Stimulated activated CD8-positive, alpha-beta memory T cell treated with anti-CD3 and anti-CD28 coated beads, Interleukin-15, amount 100 ng/mL, for 4 hours (primary cell): ENCODE data around the gene KIAA2012.
"Not testable (repeated sequence)": the region's sequence is repeated elsewhere in the genome, so short reads cannot be mapped to it uniquely, and the experiment has no call there.

Experiments used
- DNase-seq, 2 donors: peaks; one replicate each; pipeline ENCODE4 v3.0.0-alpha.2; 2020; ENCODE audit warnings: low read depth in 2 of 2

Gene KIAA2012

DNA sequence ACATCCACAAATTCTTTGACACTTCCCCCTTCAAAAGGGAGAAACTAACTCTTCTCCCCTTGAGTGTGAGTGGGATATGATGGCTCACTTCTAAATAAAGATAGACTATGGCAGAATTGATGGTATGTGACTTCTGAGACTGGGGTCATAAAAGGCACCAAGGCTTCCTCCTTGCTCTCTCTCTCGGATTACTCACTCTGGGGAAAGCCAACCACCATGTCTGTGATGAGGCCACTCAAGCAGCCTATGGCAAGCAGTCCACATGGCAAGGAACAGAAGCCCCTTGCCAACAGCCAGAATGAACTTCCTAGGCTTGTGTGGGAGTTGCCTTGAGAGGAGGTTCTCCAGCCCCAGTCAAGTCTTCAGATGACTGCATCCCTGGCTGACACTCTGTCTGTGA is 43.6 kb downstream of the KIAA2012 start:
- no peak for DNase-seq

DNA sequence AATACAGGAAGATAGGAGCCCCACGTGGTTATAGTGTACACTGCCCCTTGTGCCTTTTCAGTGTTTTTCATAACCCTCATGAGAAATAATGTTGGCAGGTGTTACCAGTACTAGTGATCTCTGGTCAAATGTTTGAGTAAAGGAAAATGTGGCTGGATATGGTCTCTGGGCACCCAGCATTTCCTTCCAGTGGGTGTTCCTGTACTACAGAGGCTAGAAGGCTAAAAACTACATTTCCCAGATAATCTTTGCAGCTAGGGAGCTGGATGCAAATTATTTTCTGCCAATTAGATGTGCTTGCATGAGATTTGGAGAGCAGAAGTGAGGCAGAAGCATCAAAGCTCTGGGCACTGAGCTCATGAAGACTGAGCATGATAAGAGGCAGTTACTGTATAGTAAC is 45.1 kb downstream of the KIAA2012 start:
- DNase-seq = no peak

DNA sequence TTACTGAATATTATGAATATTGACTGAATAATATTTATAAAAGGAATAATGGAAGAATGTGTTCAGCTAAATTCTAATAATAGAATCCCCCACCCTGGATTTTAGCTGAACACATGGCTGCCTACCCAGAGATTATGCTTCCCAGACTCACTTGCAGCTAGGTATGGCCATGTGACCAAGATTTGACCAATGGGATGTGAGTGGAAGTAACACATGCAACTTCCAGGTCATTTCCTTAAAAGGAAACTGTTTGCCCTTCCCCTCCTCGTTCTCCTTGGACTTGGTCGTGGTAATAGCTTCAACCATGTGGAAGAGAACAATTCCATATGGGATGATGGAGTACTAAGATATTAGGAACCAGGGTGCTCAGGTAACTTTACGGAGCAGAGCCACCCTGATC is 47.8 kb downstream of the KIAA2012 start:
- DNase-seq = no peak

DNA sequence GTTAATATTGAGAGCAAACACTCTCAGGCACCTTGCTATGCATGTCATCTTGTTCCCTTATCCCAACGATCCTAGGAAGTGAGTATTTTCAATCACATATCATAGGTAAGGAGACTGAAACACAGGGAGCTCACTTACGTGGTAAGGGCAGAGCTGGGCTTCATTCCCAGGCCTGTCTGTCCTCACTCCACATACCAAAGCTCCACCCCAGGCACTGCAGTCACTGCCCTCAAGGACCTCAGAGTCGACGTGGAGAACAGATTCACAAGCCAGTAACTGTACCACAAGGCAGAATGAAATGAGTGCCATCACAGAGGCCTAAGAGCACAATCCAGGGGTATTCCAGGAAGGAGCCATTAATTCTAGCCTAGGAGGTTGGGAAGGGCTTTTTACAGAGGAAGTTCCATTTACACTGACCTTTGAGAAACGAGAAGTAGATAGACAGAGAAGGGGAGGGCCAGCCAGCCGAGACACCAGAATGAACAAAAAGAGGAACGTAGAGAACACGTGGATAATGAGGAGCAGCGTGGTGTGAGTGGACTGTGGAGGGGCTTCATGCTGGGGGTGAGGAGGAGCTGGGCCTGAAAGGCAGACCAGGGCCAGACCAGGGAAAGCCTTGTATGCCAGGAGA is 48.6 kb downstream of the KIAA2012 start:
- DNase-seq = no peak

DNA sequence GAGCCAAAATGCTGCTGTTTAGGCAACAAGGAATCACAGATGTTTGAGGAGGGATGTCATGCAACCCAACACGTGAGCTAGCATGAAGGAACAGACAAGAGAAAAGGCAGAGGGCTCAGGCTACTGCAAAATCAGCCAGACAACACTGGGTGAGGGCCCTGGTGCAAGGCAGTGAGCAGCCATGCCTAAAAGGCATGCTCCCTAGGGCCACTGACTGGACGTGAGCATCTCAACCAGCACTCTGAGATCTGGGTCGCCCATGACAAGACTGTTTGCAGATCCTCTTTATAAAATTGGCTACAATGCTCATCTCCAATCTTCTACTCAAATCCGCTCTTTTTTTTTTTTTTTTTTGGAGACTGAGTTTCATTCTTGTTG is 49.1 kb downstream of the KIAA2012 start:
- no peak for DNase-seq

DNA sequence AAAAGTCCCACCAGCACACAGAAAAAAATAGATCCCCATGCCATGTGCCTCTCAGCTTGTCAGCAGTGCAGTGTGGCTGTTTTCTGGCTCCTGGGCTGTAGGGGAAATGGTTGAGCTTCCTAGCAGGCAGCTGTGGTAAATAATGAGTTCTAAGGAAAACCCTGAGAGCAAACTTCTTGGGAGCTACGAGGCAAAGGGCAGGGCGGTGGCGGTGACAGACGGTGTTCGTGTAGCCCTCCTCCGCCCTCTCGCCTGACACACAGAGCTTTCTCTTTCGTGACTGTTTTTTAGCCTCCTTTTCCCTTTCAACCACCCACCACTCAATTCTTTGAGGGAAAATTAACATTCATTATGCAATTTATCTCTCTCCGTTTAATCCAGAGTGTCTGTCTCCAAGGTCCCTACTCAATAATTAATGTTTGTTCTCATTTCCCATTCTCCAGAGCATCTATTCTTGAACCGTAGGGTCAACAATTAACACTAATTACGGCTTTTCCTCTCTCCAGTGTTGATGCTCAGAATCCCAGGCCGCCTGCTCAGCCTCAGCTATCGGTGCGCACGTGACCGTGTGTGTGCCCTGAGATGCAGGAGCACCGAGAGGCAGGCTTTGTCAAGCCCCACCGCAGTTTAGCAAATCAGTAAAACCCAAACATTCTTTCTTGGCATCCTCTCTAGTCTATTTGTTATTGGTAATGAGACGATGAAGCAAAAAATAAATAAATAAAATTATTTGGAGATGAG is 50.1 kb downstream of the KIAA2012 start:
- no peak for DNase-seq

DNA sequence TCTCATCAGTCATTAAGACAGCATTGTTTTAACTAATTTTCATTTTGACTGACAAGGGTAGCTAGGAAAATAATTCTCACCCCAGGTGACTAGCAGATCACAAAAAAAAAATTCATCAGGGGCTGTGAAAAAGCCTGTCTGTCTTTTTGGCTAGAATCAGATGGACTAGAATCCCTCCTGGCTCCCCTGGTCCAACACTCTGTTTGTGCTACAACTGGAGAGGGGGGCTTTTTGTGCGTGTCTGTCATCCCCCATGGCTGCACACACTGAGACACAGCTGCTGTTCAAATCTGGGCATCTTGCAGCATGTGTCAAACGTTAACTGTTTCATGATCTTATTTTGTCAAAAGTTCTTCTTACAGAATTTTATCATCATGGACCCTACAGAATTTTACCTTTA is 51.2 kb downstream of the KIAA2012 start:
- no peak for DNase-seq

DNA sequence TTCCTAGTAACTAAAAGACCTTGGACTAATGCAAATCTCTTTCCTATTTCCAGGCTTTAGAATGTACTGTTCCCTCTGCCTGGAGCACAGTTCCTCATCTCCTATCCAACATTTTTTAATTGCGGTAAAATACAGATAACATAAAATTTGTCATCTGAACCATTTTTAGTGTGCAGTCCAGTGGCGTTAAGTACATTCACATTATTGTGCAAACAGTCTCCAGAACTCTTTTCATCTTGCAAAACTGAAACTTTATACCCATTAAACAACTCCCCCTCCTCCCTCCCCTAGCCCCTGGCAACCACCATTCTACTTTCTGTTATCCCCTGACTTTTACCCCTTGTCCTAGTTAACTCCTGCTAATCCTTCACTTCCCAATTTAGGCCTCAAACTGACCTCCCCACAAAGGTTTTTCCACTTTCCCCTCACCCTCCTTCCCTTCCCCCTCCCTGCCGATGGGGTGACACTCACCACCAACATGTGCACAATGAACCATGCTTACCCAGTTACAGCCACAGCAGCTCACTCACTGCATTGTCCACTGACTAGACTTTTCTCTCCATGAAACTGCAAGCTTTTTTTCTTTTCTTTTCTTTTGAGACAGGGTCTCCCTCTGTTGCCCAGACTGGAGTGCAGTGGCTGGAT is 54.8 kb downstream of the KIAA2012 start:
- DNase-seq = no peak

DNA sequence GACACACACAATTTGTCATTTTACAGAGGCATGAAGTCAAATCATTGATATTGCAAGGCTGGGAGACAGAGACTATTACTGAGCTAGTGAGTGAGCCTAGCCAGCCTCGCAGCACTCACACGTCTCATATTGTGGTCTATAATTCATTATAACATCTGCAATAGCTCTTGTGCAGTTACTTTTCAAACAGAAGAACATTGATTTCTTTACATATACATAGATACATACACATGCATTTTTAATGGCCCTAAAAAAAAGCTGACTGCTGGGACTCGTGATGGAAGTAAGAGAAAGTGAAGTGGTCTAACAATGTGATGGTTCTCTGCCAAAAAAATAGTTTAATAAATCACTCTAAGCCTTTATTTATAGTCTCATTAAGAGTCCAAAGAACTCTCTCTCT is 56.8 kb downstream of the KIAA2012 start:
- no peak for DNase-seq

DNA sequence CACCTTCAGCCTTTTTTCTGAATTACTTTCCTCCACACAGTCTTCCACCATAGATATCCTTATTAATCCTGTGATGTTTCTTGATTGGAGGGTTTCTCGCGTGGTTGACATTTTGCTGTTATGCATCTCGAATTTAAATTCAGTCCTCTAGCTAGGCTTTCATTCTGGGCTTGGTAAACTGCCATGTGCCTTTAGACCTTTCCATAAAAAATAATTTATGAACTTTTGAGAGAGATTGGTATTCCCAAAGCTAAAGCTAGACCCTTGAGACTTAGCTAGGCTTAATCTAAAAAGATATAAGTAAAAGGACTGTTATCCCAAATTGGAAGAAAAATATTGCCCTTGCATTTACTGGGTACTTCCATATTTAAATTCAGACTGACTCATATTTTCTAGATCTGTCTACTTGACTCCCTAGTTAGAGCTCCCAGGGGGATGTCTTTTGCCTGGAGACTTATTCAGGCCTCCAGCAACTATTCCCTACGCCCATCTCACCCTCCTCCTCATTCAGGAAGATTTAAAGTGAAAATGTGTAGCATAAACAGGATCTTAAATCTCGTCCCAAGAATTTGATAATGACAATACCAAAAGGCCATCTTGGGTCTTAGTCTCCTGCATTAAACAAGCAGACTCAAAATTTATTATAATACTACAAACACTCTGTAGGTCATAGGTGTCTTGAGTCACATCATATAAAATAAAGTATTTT is 60.3 kb downstream of the KIAA2012 start:
- no peak for DNase-seq

DNA sequence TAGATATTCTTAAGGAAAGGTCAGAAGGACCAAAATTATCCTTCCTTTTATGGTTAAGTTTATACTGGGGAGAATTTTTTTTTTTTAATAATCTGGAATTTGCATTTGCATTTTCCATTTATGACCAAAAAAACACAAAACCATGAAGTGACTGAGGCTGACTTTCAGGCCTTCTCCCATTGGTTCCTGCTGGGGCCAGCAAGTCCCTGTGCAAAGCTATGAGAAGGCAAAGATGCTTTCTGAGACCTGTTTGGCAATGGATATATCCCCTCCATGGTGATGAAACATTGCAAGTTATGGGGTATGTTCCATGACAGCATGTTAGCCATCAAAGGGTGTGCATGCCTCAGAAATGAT is 60.8 kb downstream of the KIAA2012 start:
- no peak for DNase-seq

DNA sequence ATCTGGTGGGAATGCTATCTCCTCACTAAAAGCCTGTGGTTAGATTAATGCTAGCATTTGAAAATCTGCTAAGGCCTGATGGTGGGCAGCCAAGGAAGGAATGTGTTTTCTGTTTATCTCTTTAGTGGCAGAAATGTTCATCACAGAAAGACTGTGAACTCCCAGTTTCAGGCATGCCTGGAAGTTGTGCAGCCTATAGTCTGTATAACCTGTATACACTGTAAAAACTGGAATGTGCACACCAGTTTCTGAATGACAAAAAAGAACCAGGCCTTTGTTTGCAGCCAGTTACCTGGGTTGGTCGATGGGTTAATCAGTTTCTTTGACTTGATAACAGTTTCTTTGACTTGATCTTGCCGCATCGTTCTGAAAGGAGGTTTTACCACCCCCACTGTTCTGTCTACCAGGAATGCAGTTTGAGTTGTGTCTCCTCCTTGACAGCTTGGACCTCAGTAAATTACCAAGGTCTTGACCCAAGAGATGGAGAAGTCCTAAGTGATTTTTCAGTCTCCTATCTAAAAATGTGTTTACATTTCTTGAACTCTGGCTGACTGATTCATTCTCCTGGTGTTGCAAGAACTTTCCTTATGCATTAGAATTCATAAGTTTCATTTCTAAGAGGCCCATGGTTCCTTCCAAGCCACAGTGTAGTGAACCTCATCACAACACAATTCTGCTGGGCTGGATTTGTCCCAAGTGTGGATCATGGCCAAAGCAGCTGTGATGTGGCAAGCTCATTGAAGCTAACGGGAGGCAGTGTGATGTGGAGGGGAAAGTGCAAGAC is 62.2 kb downstream of the KIAA2012 start:
- no peak for DNase-seq

DNA sequence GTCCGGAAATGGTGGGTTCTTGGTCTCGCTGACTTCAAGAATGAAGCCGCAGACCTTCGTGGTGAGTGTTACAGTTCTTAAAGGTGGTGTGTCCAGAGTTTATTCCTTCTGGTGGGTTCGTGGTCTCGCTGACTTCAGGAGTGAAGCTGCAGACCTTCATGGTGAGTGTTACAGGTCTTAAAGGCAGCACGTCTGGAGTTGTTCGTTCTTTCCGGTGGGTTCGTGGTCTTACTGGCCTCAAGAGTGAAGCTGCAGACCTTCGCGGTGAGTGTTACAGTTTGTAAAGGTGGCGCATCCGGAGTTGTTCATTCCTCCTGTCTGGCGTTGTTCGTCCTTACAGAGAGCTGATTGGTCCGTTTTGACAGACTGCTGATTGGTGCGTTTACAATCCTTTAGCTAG is 63.0 kb downstream of the KIAA2012 start:
- not testable (repeated sequence) for DNase-seq

DNA sequence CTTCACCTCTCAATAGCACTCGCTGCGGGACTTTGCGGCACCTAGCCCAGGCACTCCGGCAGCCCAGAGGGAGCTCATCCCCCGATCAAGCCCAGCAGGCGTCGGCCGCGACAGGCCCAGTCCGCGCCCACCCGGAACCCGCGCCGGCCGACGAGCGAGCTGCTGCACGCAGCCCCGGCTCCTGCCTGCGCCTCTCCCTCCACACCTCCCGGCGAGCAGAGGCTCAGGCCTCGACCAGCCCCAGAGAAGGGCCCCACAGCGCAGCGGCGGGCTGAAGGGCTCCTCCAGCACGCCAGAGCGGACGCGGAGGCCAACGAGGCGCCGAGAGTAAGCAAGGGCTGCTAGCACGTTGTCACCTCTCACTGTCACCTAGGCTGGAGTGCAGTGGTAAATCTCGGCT is 63.5 kb downstream of the KIAA2012 start:
- no peak for DNase-seq

DNA sequence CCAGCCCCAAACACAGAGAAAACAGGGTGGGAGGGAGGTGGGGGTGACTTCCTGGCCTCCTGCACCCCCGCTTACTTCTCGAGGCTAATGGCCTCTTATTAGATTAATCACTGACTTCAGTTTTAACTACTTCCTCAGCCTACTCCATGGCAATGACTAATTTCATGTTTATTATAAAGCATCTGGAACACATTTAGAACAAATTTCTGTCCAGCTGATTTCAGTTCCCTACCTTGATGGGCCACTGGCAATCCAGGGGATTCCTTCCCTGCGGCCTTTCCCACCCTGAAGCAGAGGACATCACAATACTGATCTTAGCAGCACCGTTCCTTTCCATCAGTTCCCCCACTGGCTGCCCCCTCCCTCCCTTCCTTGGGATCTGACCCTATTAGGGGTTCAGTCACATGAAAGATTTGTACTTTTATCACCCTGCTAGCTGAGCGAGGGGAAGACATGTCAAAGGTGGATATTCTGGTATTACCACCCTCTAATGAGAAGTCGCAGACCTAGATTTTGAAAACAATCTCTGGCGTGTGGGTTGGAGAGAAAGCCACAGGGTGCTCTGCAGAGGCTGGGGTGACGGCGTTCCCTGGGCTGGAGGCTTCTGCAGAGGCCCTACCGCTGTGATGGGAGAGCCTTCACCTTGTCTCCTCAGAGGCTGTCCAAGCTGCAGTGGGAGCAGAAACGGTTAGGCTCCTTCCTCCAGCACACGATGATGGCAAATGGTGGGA is 67.6 kb downstream of the KIAA2012 start:
- no peak for DNase-seq

DNA sequence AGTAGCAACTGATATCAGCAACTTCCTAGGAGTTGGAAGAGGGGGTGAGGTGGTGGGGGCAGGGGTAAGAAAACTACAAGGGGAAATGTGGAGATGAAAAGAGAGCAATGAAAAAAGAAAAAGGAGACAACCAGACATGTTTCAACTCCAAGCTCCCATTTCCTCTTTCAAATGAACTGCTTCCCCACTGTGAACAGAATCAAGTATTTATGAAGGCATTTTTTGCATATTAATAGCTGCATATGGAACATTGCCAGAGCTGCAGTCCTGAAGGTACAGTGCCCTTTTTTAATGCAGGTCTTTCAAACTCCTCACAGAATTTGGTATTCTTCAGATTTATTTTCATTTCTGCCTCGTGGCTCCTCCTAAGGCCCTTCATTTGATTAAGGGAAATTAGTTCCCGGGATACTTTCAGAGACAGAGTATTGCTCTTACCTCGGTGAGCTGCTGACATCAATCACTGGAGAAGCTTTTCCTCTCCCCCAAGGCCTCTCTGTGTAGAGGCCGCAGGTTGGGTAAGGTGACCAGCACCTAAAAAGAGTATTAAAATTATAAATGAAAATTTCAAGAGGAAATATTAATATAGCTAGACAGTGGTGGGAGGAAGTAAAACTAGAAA is 68.4 kb downstream of the KIAA2012 start:
- no peak for DNase-seq

DNA sequence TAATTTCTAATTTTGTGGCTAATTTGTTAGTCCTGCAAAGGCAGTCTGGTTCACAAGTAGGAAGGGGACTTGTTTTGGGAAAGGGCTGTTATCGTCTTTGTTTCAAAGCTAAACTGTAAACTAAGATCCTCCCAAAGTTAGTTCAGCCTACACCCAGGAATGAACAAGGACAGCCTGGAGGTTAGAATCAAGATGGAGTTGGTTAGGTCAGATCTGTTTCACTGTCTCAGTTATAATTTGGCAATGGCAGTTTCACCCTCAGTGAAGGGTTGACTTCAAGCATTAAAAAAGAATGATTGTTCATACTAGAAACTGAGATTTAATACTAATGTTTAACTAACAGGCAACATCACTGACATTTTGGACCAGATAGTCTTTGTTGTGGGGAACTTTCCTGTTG is 69.5 kb downstream of the KIAA2012 start:
- no peak for DNase-seq

DNA sequence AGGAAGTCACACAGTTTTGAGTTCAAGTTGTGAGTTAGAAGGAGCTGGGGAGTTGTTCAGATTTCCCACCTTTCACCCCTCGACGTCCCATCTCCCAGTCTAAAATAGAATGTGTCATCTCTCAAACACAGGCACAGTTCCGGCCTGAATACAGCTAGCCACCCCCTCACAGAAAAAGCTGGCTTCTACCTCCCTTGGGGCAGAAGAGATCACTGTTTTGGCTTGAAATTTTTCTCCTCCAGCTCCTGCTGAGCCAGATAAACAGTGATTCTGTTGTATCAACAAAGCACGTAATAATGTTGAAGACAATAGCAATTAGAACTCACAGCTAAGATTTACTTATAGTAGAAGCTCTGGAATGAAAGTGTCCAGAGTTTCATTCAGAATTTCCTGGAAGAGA is 74.7 kb downstream of the KIAA2012 start:
- no peak for DNase-seq

DNA sequence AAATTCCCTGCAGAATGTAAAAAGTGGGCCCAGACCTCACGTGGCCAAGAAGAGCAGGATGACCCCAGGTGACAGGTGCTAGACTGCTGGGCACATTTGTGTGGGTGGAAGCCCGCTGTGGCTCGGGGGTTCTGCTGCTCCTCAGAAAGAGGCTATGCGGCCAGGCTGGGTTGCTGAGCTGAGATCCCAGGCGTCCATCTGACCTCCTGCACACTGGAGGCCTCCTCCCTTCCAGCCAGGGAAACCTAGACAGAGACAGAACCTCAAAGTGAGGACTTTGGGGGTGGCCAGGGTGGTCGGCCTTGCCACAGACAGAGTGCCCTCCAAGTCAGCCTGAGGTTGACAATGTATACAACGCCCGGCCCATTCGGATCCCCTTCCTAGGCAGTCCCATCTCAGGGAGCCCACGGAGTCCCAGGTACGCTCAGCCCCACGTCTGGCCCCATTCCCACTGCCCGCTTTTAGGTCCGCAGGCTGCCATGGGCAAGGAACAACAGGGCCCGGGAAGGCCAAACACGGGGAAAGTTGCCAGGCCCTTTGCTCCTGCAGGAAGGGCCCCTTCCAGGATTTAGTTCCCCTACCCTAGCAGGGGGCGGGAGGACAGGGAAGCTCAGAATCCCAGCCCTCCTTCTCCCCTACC is 75.6 kb downstream of the KIAA2012 start:
- no peak for DNase-seq

DNA sequence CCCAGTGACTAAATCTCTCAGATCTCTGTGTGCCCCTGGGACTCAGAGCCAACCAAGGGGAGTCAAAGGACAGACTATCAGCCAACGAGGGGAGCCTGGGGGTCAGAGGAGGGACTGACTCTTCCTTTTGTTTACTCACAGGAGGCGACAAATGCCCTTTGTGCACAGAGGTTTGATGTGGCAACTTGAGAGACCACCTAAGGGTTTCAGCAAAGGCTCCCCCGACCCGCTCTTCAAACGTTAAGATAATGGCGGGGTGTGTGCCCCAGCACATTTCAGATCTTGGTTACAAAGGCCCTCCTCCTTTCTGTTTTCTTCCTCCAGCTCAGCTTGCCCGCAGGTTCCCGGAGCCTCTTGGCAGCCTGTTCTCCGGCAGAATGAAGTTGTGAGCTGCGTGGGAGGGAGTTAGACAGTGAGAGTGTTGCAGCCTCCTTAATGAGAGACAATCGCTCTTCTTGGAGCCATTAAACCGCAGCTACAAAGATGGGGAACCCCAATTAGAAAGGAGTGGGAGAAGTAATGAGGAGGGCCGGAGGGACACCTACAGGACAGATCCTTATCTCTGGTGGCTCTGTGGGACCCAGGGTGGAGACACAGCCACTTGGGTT is 76.2 kb downstream of the KIAA2012 start:
- DNase-seq = no peak
